GM12891 (cell line): ENCODE results near the gene SGO2.
"Not testable (repeated sequence)": the region's sequence is repeated elsewhere in the genome, so short reads cannot be mapped to it uniquely, and the experiment has no call there.

Source experiments
- DNase-seq: peaks from one replicate; pipeline ENCODE4 v3.0.0; 2011; ENCODE audit warnings: low spot score; ENCODE audit not compliant: insufficient read length
- FAIRE-seq: peaks from 2 replicates; lab custom pipeline; 2011; peaks lifted over from hg19 to GRCh38; lab: Jason Lieb, UNC
- PAX5 ChIP-seq: IDR thresholded peaks from 2 replicates; pipeline ENCODE4 v1.6.1; 2011; ENCODE audit warnings: low read length, moderate library complexity, mild to moderate bottlenecking; ENCODE audit not compliant: insufficient read depth, severe bottlenecking
- POLR2A ChIP-seq: IDR thresholded peaks from 2 replicates; pipeline ENCODE4 v1.6.1; 2011; ENCODE audit warnings: low read depth, low read length, control low read depth
- POLR2AphosphoS5 ChIP-seq: IDR thresholded peaks from 2 replicates; pipeline ENCODE4 v1.6.1; 2011; ENCODE audit warnings: low read depth, low read length, control low read depth
- POU2F2 ChIP-seq: IDR thresholded peaks from 2 replicates; pipeline ENCODE4 v1.6.1; 2011; ENCODE audit warnings: low read depth, mild to moderate bottlenecking, control low read depth, low read length, moderate library complexity
- SPI1 ChIP-seq: IDR thresholded peaks from 2 replicates; pipeline ENCODE4 v1.6.1; 2011; ENCODE audit warnings: low read depth, low read length, control low read depth
- TAF1 ChIP-seq: IDR thresholded peaks from 2 replicates; pipeline ENCODE4 v1.6.1; 2011; ENCODE audit warnings: low read depth, low read length, control low read depth

SGO2 gene

DNA sequence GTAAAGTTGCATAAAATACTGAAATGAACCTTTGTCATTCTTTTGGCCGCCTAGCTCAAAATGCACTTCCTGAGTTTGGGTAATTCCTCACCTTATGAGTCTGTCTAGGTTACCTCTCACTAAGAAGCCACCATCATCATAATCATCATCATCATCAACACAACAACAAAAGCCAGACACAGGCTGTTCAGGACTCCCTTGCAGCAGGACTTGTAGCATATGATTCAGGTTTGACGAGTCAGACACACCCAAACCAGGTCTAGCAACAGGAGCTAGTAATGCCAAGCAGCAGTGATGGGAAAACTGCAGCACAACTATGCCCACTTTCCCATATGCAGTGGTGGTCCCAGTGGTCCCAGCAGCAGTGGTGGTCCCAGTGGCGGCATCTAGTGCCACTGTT is 2.8 kb upstream of the SGO2 start:
- DNase-seq = no peak
- TF ChIP-seq POU2F2 = no peak
- no peak for TF ChIP-seq POLR2A
- TF ChIP-seq PAX5 = no peak
- no peak for TF ChIP-seq POLR2AphosphoS5
- no peak for TF ChIP-seq TAF1
- FAIRE-seq = no peak

DNA sequence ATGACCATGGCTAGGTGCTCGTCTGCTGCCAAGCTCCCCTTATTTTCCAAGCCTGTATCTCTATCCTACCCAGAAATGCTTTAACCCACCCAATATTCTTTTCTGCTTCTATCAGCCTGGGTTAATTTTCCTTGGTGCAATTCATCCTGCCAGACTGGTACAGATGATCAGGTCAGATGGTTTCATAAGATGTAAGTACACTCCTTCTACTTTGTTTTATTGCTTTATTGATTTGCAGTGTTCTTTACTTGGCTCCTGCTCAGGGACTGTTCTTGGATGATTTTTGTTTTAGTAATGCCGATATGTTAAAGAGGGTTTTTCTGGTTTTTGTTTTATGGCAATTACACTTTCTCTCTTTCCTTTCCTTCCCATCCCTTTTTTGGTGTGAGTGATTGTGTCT is 2.4 kb upstream of the SGO2 start:
- DNase-seq = no peak
- FAIRE-seq = no peak
- TF ChIP-seq POLR2AphosphoS5 (no peak), TAF1 (no peak), SPI1 (no peak), POLR2A (no peak)

DNA sequence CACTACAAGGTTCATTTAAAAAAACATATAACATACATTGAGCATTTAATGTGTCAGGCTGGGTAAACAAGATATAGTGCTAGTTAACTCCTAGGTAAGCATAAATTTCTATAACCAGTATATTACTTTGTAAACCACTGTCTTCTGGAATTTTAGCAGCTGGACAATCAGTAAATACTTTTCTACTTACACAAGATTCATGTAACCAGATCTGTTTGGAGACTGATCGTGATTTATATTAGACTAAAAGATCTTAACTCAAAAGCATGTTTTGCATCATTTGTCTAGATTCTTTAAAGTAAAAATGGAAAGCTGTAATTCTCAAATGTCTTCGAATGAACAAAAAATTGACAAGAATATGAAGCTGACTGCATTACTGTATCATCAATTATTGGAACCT is 941 bp upstream of the SGO2 start:
- no peak for DNase-seq
- no peak for FAIRE-seq
- TF ChIP-seq TAF1 = no peak
- TF ChIP-seq PAX5 = no peak
- no peak for TF ChIP-seq SPI1
- no peak for TF ChIP-seq POLR2A
- TF ChIP-seq POU2F2 = no peak

DNA sequence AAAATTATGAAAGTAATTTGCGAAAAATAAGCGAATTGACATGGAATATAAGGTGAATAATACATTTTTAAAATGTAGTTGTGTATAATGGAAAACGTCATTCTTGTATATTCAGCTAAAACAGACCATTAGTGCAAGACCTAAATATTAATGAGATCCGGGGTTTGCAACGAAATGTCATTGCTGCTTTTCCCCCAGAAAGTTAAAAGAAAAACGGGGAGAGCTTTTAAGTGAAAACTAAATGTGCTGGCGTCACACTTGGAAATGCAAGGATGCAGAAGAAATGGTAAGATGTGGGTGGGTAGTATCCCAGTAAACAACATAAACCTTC is 491 bp upstream of the SGO2 start:
- FAIRE-seq = no peak
- TF ChIP-seq POU2F2 (no peak), POLR2AphosphoS5 (no peak), SPI1 (no peak), TAF1 (no peak), PAX5 (no peak), POLR2A (no peak)

DNA sequence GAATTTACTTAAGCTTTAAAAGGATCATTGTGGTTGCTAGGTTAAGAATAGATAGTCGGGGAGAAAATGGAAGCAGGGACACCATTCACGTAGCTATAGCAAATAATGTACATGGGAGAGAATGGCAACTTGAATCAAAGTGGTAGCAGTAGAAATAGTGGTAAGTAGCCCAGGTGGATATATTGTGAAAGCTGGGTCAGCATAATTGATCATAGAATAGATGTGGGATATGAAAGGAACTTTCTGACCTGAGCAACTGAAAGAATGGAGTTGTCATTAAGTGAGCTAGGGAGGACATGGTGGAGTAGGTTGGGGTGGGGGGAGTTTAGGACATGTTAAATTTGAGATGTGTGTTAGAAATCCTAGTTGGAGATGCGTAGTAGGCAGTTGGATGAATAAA is 2.2 kb downstream of the SGO2 start:
- DNase-seq (no peak), FAIRE-seq (no peak)
- TF ChIP-seq POLR2AphosphoS5 (no peak), TAF1 (no peak), POLR2A (no peak), SPI1 (no peak), POU2F2 (no peak), PAX5 (no peak)

More for the DNA sequence above, 491 bp upstream of the SGO2 start:
- DNase-seq = no peak

DNA sequence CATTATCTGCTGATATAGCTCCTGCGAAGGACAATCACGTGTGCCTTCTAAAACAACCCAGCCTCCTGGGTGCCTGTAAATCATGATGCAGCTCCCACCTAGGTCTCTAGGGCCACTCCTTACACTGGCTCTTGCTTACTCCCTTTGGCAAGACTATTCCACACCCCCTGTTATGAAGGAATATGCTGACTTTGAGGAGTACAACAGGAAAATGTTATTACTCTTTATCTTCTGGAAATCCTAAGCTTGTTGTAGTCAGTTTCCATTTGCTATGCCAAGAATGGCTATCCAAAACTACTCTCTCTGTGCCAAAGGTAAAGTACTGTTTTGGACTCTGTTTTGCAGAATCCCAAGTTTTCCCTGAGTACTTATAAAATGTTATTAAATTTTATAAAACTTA is 7.7 kb downstream of the SGO2 start:
- FAIRE-seq = no peak
- no peak for DNase-seq
- TF ChIP-seq POLR2A = no peak
- no peak for TF ChIP-seq SPI1
- TF ChIP-seq POU2F2 = no peak
- no peak for TF ChIP-seq PAX5
- TF ChIP-seq POLR2AphosphoS5 = no peak
- TF ChIP-seq TAF1 = no peak

DNA sequence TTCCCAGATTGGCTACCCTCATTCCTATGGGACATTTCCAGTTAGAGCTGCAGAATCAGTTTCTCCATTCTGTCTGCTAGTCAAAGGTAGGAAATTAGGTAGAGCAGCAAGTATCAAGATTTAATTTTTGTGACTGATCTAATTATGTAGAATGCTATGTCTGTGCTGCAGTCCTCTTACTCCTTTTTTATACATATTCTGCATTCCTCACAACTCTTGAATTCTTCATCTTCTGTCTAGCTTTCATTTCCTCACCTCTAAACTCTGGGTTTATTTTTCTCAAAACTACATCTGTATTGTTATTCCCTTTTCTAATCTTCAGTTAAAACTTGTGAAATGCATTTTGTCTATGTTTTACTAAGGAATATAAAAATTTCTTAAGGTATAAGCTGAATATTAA is 8.6 kb downstream of the SGO2 start:
- no peak for DNase-seq
- FAIRE-seq = no peak
- TF ChIP-seq TAF1 (no peak), PAX5 (no peak), POU2F2 (no peak), POLR2A (no peak), POLR2AphosphoS5 (no peak), SPI1 (no peak)

DNA sequence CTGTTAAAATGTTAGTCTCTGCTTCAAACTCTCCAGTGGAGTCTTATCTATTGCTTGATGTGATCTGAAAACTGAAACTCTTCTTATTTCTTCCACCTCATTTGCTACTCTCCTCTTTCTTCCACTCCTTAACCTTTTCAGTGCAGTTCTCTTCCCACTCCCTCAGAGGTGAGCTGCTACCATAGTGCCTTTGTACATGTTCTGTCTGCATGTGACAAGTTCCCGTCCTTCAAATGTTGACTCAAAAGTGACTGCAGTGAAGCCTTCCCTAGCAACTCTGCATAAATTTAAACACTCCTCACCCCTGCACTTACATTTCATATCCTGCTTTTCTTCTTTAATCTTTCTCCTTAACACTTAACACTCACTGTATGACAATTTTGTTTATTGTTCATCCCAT is 12.1 kb downstream of the SGO2 start:
- TF ChIP-seq SPI1 = no peak
- no peak for TF ChIP-seq TAF1
- TF ChIP-seq POU2F2 = no peak
- TF ChIP-seq POLR2A = no peak
- no peak for TF ChIP-seq POLR2AphosphoS5
- no peak for TF ChIP-seq PAX5
- FAIRE-seq (no peak), DNase-seq (no peak)

DNA sequence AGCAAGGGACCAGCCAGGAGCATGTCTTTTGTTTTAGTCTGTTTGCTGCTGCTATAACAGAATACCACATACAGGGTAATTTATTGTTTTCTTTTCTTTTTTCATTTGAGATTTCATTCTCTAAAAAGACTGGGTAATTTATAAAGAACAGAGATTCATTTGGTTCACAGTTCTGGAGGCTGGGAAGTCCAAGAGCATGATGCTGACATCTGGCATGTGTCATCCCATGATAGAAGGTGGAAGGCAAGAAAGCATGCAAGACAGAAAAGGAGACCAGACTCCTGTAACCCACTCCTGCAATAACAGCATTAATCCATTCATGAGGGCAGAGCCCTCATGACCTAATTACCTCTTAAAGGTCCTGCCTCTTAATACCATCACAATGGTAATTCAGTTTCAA is 14.8 kb downstream of the SGO2 start:
- DNase-seq = no peak
- FAIRE-seq = no peak
- TF ChIP-seq TAF1 = no peak
- TF ChIP-seq POLR2AphosphoS5 = no peak
- no peak for TF ChIP-seq POLR2A
- no peak for TF ChIP-seq PAX5
- TF ChIP-seq POU2F2 = no peak
- TF ChIP-seq SPI1 = no peak

DNA sequence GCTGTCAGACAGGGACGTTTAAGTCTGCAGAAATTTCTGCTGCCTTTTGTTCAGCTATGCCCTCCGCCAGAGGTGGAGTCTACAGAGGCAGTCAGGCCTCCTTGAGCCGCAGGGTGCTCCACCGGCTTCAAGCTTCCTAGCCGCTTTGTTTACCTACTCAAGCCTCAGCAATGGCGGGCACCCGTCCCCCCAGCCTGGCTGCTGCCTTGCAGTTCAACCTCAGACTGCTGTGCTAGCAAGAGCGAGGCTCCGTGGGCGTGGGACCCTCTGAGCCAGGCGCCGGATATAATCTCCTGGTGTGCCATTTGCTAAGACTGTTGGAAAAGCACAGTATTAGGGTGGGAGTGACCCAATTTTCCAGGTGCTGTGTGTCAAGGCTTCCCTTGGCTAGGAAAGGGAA is 40.6 kb downstream of the SGO2 start:
- not testable (repeated sequence) for DNase-seq, FAIRE-seq

DNA sequence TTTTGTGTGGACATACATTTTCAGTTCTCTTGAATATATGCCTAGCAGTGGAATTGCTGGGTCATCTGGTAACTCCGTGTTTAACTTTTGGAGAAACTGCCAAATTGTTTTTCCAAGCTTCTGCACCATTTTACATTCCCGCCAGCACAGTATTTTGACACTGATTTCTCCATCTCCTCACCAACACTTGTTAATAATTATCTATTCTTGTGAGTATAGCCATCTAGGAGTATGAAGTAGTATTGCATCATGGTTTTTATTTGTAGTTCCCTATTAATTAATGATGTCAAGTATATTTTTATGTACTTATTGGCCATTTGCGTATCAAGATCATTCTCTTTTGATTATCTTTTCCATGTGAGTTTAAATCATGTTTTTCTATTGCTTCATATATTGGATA is 41.9 kb downstream of the SGO2 start:
- TF ChIP-seq POLR2AphosphoS5 (no peak), POLR2A (no peak), SPI1 (no peak), PAX5 (no peak), TAF1 (no peak), POU2F2 (no peak)
- FAIRE-seq (no peak), DNase-seq (no peak)
